ENCODE results near the gene TELO2.

TELO2 gene

DNA sequence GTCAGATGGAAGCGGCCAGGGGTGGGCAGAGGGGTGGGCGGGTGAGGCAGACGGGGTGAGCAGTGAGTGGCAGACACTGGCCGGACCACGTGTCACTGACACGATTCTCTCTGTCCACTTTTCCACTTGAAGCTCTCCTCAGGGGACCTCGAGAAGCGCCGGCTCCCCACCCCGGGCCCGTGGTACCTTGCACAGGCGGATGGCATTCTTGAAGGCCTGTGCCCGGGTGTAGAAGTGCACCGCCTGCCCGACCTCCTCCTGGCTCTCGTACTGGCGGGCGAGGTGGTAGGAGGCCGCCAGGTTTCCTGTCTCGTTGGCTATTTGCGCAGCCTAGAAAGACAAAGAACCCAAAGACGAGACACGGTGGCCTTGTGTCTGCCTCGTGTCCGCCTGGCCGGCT is 31.2 kb downstream of the TELO2 start:
- DNase-seq = no peak

DNA sequence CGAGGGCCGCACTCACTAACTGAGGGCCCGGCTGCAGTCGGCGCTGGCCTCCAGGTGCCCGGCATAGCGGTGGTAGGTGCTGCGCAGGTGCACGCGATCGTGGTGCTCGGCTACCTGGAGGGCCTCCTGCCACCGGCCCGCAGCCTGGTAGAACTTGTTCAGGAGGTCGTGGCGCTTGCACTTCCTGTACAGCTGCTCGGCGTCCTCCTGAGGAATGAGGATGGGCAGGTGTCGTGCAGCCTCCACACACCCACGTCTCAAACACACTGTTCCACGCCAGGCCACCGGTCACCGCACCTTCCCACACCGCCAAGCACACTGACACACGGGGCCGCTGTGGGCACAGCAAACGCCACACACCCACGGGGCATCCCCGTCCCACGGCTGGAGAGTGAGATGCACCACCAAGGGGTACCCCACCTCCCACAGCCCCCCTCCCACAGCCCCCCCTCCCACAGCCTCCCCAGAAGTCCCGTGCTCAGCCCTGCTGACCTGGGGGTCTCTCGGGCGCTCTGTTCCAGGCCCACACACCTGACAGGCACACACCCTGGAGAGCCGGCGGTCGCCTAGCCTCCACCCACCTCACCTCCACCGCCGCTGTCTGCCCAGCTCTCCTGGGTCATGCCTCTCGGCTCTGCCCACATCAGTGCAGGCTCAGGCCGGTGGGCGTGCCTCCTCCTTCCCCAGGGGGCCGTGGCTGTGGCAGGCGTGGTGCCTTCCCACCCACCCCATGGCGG is 32.9 kb downstream of the TELO2 start:
- no peak for DNase-seq

GRCh38 chr16:1526608-1527555 is 33.7 kb downstream of the TELO2 start:
- no peak for DNase-seq

GRCh38 chr16:1527836-1528811 is 35.0 kb downstream of the TELO2 start:
- no peak for DNase-seq

DNA sequence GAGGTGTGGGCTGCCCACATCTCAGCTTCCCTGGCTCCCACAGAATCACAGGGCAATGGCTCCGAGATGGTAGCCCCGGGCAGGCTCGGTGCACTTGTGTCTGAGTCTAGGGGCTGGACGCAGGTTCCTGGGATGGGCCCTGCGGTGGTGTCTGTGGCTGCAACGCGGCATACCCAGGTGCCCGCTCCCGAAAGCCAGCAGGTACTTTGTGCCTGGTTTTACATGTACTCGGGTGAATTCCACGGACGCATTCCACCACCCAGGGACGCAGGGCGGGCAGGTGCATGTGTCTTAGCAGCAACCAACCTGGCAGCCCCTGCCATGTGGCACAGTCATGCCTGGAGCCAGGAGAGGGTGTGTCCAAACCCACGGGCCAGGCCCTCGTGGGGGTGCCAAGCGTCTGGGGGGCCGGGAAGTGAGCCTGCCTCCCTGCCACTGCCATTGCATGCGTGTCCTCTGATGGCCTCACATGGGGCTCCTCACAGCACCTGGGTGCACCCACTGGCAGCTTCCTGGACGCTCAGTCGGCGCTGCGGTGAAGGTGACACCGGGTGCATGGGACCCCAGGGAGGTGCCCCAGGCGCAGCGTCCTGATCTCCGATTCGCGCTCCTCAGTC is 35.9 kb downstream of the TELO2 start:
- DNase-seq = no peak

- no peak for DNase-seq
Measured at GRCh38 chr16:1530349-1530882, 37.3 kb downstream of the TELO2 start.

DNA sequence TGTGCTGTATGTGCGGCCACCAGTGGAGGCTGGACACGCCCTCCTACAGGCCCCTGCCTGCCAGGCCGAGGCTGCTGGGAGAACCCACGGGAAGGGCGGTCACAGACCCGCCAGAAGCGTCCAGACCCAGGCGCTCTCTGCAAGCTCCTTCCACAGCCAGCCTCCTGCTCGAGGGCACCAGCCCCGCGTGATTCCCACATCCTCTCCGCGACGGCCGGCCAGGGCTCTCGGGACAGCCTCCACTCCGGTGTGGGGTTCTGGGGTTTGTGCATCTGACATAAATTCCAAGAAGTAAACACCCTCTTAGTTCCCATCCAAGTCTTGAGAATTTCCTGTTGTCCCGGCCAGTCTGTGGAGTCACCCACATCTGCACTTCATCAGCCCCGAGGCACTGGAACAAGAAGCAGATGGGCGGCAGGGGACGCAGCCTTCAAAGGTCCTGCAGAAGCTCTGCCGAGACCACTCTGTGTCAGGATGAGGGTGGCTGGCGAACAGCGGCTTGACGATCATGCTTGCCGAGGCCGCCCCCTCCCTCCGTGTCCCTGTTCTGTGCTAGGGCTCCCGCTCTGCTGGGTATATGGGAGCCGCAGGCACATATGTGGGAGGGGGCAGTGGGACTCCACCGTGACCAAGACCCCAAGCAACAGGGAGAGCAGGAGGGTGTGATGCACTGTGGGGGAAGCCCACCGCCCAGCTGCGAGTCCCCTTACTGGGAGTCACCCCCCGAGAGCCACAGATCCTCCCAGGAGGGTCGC is 37.9 kb downstream of the TELO2 start:
- no peak for DNase-seq

DNA sequence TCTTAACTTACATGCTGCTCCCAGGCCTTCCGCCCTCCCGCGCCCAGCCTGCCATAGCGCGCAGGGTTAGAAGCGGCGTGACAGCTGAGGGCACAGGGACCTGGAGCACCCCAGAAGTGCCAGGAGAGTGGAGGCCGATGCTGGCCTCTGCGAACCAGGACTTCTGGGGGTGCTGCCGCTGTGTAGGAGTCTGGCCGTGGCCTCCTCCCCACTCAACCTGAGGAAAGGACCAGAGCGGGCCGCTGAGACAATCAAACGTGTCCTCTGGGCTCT is 38.4 kb downstream of the TELO2 start:
- no peak for DNase-seq

DNA sequence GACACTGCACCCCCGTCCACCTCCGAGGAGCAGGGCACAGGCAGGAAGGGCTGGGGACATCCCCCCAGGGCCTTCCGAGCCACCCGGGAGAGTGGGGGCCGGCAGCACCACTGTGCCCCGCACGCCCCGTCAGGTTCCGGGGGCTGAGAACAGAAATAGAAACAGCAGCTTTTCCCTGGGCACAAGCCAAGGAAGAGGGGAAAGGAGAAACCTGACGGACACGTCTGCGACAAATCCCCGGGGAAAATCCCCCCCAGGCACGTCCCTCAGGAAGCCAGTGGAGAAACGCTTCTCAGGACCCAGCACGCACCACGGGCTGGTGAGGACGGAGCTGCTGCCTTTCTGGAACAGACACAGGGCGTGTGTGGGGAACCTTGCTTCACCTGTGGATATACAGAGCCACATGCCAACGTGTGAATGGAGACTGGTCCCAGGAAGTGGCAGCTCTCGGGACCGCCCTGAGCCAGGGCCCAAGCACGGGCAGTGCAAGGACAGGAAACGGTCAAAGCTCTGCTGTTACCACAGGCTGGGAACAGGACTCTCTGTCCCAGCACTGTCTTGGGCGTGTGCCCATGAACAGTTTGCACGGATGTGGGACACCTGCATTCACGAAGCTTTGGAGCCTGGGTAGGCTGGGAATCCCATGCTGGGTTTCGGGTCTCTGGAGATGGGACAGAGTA is 39.1 kb downstream of the TELO2 start:
- DNase-seq = no peak

DNA sequence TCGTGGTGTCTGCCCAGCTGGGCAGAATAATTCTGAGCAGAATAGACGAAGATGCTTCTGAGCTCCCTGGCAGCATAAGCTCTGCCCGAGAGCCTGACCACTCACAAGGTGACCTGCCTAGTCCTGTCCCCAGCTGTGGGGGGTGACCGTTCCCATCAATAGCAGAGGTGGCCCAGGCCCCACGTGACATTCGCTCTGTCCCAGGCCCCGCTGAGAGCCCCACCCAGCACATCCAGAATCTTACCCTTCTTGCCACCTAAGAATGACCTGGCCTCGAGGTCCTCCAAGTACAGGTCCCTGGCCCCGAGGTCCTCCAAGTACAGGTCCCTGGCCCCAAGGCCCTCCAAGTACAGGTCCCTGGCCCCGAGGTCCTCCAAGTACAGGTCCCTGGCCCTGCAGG is 39.6 kb downstream of the TELO2 start:
- no peak for DNase-seq

GRCh38 chr16:1533443-1533951 is 40.3 kb downstream of the TELO2 start, which contains the start of gene TMEM204:
Gene TMEM204, plus strand, starts transcription at chr16:1533666. Its CDS starts 610 bp downstream, at chr16:1534276.
- peak; percentile 37 for DNase-seq

DNA sequence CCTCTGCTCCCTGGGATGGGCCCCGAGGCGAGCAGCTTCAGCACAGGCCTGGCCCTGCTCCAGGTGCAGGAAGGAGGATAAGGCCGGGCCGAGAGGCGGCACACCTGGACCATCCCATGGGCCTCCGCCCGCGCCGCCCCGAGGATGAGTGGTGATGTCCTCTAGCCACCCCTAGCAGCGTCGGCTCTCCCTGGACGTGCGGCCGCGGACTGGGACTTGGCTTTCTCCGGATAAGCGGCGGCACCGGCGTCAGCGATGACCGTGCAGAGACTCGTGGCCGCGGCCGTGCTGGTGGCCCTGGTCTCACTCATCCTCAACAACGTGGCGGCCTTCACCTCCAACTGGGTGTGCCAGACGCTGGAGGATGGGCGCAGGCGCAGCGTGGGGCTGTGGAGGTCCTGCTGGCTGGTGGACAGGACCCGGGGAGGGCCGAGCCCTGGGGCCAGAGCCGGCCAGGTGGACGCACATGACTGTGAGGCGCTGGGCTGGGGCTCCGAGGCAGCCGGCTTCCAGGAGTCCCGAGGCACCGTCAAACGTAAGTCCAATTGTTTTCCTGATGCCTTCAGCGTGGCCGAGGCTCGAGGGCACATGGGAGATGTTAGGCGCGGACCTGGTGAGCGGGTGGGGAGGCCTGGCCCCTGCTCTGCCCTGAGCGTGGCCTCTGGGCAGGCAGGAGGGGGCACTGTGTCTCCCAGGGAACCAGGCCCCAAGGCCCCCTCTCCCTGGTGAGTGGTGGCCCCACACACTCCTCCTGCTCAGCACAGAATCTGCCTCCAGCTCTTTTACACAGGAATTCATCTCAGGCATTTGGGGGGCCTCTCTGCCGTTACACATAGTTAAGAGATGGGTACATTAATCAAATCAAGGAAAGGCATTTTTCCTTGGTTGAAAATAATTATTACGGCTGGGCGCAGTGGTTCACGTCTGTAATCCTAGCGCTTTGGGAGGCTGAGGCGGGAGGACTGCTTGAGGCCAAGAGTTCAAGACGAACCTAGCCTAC is 41.2 kb downstream of the TELO2 start:
- no peak for DNase-seq

GRCh38 chr16:1535391-1536291 is 42.5 kb downstream of the TELO2 start:
- peak; percentile 7 for DNase-seq

- no peak for DNase-seq
Measured at GRCh38 chr16:1536601-1537000, 43.4 kb downstream of the TELO2 start.

DNA sequence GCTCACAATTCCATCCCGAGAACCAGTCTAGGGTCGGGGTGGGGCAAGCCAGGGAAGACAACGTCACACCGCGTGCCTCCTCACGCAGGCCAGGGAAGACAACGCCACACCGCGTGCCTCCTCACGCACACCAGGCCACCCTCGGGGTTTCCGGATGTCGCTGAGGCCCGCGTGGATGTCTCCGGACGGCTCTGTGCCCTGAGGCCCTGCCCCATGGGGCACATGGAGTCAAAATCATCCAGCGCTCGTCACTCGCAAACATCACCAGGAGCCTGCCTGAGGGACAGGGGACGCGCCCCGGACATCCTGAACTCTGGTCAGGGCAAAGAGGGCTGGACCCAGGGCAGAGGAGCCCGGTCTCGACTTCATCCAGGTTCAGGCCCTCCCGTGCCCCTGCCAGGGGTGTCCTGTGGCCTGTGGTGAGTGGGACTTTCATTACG is 44.0 kb downstream of the TELO2 start:
- DNase-seq = no peak

DNA sequence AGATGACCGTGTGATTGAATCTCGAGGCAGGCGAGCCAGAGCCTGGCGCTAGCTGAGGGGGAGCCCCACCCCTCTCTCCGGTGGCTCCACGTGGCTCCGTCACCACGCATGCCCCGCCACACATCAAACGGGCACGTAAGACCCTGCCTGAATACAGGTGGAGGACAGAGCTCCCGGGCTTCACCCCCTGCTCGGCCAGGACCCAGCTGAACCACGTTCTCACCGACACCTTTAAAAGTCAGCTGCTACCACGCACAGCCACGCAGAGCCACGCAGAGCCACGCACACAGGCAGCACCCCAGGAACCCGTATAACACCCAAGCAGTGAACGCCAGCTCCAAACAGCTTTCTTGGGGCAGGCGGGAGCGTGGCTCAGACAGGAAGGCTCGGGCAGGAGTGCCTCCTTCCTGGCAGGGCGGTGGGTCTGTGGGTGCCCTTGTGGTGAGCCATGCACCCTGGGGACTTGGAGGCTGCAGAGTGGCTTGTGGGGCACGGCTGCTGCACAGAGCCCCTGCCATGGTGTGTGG is 44.7 kb downstream of the TELO2 start:
- no peak for DNase-seq

GRCh38 chr16:1538804-1539520 is 45.8 kb downstream of the TELO2 start:
- no peak for DNase-seq

Measured in MV-4-11 (cell line).